Gastrocnemius medialis (tissue), 4 donors: ENCODE results near the gene NKD1. TPM values are rescaled to one million over a fixed set of nuclear protein-coding genes. Genes with fewer than 3 reads are reported as not detected.

Experiments used
- ATAC-seq, 2 donors: fragments of 150-250 bp; one replicate each; pipeline ENCODE4 v1.9.1; 2016
- DNase-seq, 2 donors: peaks; one replicate each; pipeline ENCODE4 v3.0.0-alpha.2; 2019
- H3K27ac ChIP-seq, 4 donors: fragments of 200-600 bp; sonication (generic); 1 replicate in 1 of 4; 2 replicates in 3 of 4; pipeline ENCODE4 v1.5.1; 2016 to 2018; ENCODE audit warnings: mild to moderate bottlenecking in 2 of 4, moderate library complexity in 1 of 4
- H3K27me3 ChIP-seq, 3 donors: fragments of 200-600 bp; sonication (generic) in 2 of 3; 1 replicate in 1 of 3; 2 replicates in 2 of 3; pipeline versions ENCODE4 v1.5.1 to v1.6.0; 2016 to 2019; ENCODE audit warnings: mild to moderate bottlenecking in 1 of 3, moderate library complexity in 1 of 3
- H3K36me3 ChIP-seq, 2 donors: fragments of 200-600 bp; sonication (generic) in 1 of 2; one replicate each; pipeline ENCODE4 v1.5.1; 2017 to 2018
- H3K4me1 ChIP-seq, 2 donors: fragments of 200-600 bp; sonication (generic) in 1 of 2; one replicate each; pipeline ENCODE4 v1.5.1; 2016 to 2017; ENCODE audit warnings: mild to moderate bottlenecking in 2 of 2
- H3K4me3 ChIP-seq, 4 donors: fragments of 200-600 bp; sonication (generic) in 3 of 4; 1 replicate in 1 of 4; 2 replicates in 3 of 4; pipeline ENCODE4 v1.5.1; 2016 to 2019; ENCODE audit warnings: mild to moderate bottlenecking in 2 of 4
- H3K9me3 ChIP-seq, 3 donors: fragments of 200-600 bp; sonication (generic) in 2 of 3; 1 replicate in 1 of 3; 2 replicates in 2 of 3; pipeline ENCODE4 v1.5.1; 2016 to 2019
- CTCF ChIP-seq, 5 experiments: fragments of 450-650 bp in 3 of 5; fragments of 200-600 bp in 2 of 5; sonication (generic) in 2 of 5; IDR thresholded peaks in 4 of 5; conservative IDR thresholded peaks in 1 of 5; 1 replicate in 4 of 5; 2 replicates in 1 of 5; pipeline ENCODE4 v1.5.1; 2016 to 2019; ENCODE audit warnings: antibody characterized with exemption in 5 of 5, mild to moderate bottlenecking in 3 of 5, moderate library complexity in 3 of 5
- POLR2A ChIP-seq, 2 donors: fragments of 450-650 bp; IDR thresholded peaks; one replicate each; pipeline ENCODE4 v1.6.1; 2017; ENCODE audit warnings: antibody characterized with exemption in 2 of 2, mild to moderate bottlenecking in 2 of 2, moderate library complexity in 2 of 2
- in situ Hi-C, 4 donors: fragments of 200-750 bp; cut with MboI; loops; one replicate each; pipeline versions ENCODE4 v1.15.0 to v1.8.0; 2017; ENCODE audit warnings: low sequenced_read_pairs in 4 of 4
- intact Hi-C: fragments of 100-400 bp; cut with DNase I; formaldehyde crosslinking; loops from one replicate; pipeline ENCODE4 v1.15.1; 2023; ENCODE audit warnings: low total_unique reads
- total RNA-seq, 4 donors: library from RNA; depleted of rRNA; stranded (reverse); fragments of >200 nt; gene quantifications; one replicate each; pipeline versions ENCODE4 v1.1.0 to v1.2.3, GENCODE V29; 2016

Gene NKD1
- total RNA-seq, 4 donors from 2014 or later: 0.10 to 0.75 (median 0.19) TPM

- DNase-seq (no peak), ATAC-seq (no peak)
- intact Hi-C loops: no loop called here
- Histone ChIP-seq H3K4me1 (no peaks in the 10 kb centered on the region), H3K27me3 (no peaks in the 10 kb centered on the region), H3K36me3 (no peaks in the 10 kb centered on the region), H3K9me3 (no peaks in the 10 kb centered on the region), H3K4me3 (no peak overlapping the region), H3K27ac (no peak overlapping the region)
- TF ChIP-seq CTCF (IDR thresholded peaks at IDR 0.05 in 4 of 5, conservative IDR thresholded peaks at IDR 0.05 in 1 of 5): no peak
- no peak for TF ChIP-seq POLR2A (IDR thresholded peaks at IDR 0.05)
- in situ Hi-C loops: no loop called here
These were observed 10.7 kb downstream of the NKD1 start for GRCh38 chr16:50558913-50559312.

GRCh38 chr16:50559342-50559741 is 11.1 kb downstream of the NKD1 start:
- in situ Hi-C loops: no loop called here
- ATAC-seq (no peak), DNase-seq (no peak)
- Histone ChIP-seq H3K4me1 (no peaks in the 10 kb centered on the region), H3K36me3 (no peaks in the 10 kb centered on the region), H3K9me3 (no peaks in the 10 kb centered on the region), H3K27me3 (no peaks in the 10 kb centered on the region), H3K27ac (no peak overlapping the region), H3K4me3 (no peak overlapping the region)
- TF ChIP-seq POLR2A (IDR thresholded peaks at IDR 0.05): no peak
- no peak for TF ChIP-seq CTCF (IDR thresholded peaks at IDR 0.05 in 4 of 5, conservative IDR thresholded peaks at IDR 0.05 in 1 of 5)
- intact Hi-C loops: no loop called here

GRCh38 chr16:50559804-50560514 is 11.8 kb downstream of the NKD1 start:
- H3K4me1 ChIP-seq: no peaks in the 10 kb centered on the region
- no peaks in the 10 kb centered on the region for H3K27me3 ChIP-seq
- DNase-seq (no peak), ATAC-seq (no peak)
- in situ Hi-C loops: no loop called here
- no peaks in the 10 kb centered on the region for H3K9me3 ChIP-seq
- intact Hi-C loops: no loop called here
- TF ChIP-seq POLR2A (IDR thresholded peaks at IDR 0.05): no peak
- TF ChIP-seq CTCF (IDR thresholded peaks at IDR 0.05 in 4 of 5, conservative IDR thresholded peaks at IDR 0.05 in 1 of 5): no peak
- no peak overlapping the region for H3K4me3 ChIP-seq
- no peaks in the 10 kb centered on the region for H3K36me3 ChIP-seq
- no peak overlapping the region for H3K27ac ChIP-seq

- Histone ChIP-seq H3K4me3 (no peak overlapping the region), H3K9me3 (no peaks in the 10 kb centered on the region), H3K27ac (no peak overlapping the region), H3K36me3 (no peaks in the 10 kb centered on the region), H3K4me1 (no peaks in the 10 kb centered on the region), H3K27me3 (no peaks in the 10 kb centered on the region)
- in situ Hi-C loops: no loop called here
- intact Hi-C loops: no loop called here
- no peak for ATAC-seq
- no peak for DNase-seq
- TF ChIP-seq POLR2A (IDR thresholded peaks at IDR 0.05) (no peak), CTCF (IDR thresholded peaks at IDR 0.05 in 4 of 5, conservative IDR thresholded peaks at IDR 0.05 in 1 of 5) (no peak)
These were observed 13.0 kb downstream of the NKD1 start for GRCh38 chr16:50560903-50561863.
